NCI-H146 treated with DMSO at 0.1 percent for 48 hours (cell line): ENCODE results near the gene RARA.

Experiments used
- DNase-seq: peaks from one replicate; lab custom pipeline; 2025; ENCODE audit not compliant: unreplicated experiment; lab: John Stamatoyannopoulos, UW

Gene RARA

GRCh38 chr17:40309031-40309948 is at the start of gene RARA:
Gene RARA (plus strand): TSS chr17:40309180. CDS start chr17:40331219, 22,039 bp downstream.
- no peak for DNase-seq

DNA sequence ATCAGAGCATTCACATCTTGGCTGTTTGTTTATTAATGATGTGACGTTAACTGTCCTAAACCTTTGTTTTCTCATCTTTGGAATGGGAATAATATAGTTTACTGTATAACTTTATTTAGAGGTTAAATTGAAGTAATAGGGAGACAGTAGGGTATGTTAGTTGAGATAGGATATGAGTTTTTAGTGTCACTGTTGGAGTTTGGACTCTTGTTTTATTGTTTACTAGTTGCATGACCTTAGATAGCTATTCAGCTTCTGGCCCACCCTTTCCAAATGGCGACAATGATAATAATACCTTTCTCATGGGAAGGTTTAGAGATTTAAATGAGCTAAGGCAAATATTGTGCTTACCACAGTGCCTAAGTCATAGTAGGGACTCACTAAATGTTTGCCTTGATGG is 49.5 kb upstream of the RARA start:
- no peak for DNase-seq

DNA sequence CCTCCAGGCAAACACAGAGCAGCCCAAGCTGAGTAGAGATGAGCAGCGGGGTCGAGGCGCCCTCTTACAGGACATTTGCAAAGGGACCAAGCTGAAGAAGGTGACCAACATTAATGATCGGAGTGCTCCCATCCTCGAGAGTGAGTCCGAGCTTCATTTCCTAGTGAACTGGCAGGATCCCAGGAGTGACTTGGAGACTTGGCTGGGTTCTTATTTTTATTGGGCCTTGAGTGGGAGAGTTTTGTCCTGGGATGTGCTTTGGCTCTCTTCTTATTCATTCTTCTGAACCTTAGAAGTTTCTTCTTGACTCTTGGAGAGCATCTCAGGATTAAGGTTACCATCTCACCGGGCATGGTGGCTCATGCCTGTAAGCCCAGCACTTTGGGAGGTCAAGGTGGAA is 48.5 kb upstream of the RARA start:
- no peak for DNase-seq

DNA sequence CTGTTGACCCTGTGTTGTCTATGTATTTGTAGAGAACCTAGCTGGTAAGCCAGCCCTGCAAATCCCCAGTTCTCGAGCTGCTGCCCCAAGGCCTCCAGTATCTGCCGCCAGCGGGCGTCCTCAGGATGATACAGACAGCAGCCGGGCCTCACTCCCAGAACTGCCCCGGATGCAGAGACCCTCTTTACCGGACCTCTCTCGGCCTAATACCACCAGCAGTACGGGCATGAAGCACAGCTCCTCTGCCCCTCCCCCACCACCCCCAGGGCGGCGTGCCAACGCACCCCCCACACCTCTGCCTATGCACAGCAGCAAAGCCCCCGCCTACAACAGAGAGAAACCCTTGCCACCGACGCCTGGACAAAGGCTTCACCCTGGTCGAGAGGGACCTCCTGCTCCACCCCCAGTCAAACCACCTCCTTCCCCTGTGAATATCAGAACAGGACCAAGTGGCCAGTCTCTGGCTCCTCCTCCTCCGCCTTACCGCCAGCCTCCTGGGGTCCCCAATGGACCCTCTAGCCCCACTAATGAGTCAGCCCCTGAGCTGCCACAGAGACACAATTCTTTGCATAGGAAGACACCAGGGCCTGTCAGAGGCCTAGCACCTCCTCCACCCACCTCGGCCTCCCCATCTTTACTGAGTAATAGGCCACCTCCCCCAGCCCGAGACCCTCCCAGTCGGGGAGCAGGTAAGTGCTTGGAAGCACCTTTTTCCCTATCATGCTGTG is 44.4 kb upstream of the RARA start:
- DNase-seq: no peak

DNA sequence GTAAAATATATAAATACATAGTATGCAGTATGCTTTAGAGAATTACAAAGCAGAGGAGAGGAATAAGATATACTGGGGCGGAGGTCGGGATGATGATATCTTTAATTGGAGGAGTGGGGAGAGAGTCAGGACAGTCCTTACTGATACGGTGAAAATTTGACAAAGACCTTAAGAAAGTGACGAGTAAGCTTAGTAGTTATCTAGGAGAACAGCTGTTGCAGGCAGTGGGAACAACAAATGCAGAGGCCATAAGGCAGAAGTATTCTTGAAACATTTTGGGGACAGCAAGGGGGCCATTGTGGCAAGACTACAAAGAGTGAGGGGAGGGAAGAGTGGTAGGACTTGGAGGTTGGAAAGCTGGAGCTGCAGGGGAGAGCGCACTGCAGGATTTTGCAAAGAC is 43.6 kb upstream of the RARA start:
- no peak for DNase-seq

- DNase-seq: no peak
Observed at GRCh38 chr17:40266882-40267281, 42.1 kb upstream of the RARA start.

DNA sequence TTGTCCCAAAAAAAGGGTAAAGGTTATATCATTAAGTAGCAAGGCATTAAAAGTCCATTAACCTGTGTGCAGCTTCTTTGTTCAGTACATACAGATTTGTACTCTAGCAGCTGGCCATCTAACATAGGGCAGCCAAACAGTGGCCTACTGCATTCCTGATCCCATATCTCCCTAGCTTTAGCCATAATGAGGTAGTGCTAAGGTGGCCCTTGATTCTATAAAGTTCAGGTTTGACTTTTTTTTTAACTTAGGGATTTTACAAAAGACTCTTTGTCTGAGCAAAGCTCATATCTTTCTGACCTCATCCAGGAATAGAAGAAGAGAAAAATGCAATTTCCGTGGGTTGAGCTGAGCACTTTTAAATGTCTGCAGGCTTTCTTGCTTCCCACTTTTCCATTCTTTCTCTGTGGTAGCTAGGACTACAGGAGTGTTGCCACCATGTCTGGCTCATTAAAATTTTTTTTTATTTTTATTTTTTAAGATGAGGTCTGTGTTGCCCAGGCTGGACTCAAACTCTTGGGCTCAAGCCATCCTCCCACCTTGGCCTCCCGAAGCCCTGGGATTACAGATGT is 40.8 kb upstream of the RARA start:
- no peak for DNase-seq

- no peak for DNase-seq
Observed at GRCh38 chr17:40278414-40278813, 30.6 kb upstream of the RARA start.

GRCh38 chr17:40279402-40279801 is 29.6 kb upstream of the RARA start:
- no peak for DNase-seq

GRCh38 chr17:40281663-40282062 is 27.3 kb upstream of the RARA start:
- DNase-seq: no peak

DNA sequence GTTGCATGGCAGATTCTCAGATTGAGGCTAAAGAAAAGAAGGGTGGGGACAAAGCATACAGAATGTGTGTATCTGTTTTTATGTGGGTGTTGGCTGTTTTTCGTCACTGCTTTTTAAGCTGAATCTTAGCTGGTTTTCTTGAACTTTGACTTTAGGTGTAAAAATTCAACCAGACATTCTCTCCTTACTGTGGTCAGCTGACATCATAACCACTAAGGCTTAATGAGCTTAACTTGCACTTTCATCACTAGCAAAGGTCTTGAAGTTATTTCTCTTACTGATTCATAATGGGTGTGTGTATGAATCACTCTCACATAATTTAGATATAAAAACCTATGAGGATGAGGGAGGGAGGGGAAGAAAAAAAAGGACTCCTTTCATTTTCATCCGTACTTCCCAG is 25.3 kb upstream of the RARA start:
- DNase-seq: no peak

- DNase-seq: no peak
Observed at GRCh38 chr17:40284085-40284713, 24.8 kb upstream of the RARA start.

DNA sequence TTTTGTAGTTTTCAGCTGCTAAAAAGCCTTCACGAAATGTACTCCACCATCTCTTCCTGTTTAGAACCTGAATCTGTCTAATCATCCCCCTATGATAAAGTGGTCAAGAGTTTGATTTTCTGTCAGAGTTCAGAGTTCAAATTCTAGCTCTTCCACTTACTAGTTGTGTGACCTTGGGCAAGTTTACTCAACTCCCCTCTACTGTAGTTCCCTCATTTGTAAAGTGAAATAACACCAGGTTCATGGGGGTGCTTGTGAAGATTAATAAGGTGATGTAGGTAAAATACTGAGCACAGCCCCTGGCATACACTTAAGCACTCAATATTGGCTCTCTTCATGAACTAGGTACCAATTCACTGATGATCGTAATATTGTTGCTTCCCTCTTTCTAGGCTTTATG is 22.5 kb upstream of the RARA start:
- no peak for DNase-seq

DNA sequence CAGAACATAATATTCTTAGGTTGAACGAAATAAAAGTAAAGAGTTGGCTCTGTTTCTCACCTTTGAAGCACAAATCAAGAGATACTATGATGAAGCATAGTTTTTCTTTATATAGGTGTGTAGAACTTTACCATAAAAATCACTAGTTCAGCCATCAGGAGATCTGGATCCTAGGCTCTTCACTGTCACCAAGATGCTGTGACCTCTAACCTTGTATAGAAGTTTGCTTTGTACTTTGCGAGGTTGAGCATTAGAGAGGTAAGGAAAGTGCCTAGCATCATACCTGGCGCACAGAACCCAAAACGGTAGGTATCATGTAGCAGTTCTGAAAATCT is 21.9 kb upstream of the RARA start:
- no peak for DNase-seq

DNA sequence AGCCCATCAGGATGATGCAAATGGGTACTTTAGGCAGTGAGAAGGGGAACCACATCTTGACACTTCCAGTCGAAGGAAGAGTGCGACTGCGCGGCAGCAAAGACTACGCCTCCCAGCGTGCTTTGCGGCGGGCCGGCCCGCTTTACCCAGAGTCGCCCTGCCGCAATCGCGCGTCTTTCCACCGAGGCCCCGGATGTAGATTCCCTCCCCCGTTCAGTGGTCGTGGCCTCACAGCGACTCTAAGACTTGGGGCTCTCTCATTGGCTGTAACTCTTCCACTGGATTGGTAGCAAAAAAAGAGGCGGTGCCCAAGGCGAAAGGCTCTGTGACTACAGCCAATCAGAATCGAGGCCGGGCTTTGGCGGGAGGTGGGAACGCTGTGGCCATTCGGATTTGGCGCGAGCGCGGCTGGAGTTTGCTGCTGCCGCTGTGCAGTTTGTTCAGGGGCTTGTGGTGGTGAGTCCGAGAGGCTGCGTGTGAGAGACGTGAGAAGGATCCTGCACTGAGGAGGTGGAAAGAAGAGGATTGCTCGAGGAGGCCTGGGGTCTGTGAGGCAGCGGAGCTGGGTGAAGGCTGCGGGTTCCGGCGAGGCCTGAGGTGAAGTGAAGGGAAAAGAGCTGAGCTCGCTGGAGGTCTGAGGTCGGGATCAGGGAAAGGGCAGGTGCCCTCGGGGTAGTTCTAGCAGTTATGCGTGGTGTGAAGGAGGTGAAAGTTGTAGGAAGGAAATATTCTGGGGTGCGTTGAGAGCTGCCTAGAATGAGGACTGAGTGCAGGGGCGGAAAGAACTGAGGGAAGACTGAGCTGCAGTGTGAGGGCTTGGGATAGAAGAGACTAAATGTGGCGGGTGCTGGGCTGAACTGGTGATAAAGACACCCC is 21.2 kb upstream of the RARA start, which contains the start of gene CDC6:
Gene CDC6, plus strand, starts transcription at position 386 of the 876 bp plus-strand sequence. CDS start 1,542 bp downstream, outside the sequence.
- DNase-seq: peak; percentile 99

GRCh38 chr17:40290629-40291280 is 18.2 kb upstream of the RARA start:
- DNase-seq: no peak

DNA sequence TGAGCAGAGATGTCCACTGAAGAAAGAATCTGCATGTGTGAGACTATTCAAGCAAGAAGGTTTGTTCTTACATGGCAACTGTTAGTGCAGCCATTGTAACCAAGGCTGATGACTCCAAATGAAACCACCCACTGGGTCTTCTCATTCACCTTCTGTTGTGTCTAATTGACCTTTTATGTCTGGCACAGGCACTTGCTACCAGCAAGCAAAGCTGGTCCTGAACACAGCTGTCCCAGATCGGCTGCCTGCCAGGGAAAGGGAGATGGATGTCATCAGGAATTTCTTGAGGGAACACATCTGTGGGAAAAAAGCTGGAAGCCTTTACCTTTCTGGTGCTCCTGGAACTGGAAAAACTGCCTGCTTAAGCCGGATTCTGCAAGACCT is 17.7 kb upstream of the RARA start:
- no peak for DNase-seq

DNA sequence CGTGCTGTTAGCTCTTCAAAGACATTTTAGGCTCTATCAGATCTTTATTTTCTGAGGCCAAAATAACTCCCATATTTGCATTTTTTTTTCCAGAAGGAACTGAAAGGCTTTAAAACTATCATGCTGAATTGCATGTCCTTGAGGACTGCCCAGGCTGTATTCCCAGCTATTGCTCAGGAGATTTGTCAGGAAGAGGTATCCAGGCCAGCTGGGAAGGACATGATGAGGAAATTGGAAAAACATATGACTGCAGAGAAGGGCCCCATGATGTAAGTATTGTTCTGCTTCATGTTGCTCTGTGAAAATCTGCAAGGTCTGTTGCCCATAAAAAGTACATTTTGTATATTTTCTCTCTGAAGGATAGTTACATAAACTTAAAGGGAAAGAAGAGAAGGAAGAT is 15.6 kb upstream of the RARA start:
- no peak for DNase-seq

- peak; percentile 72 for DNase-seq
Observed at GRCh38 chr17:40295488-40296436, 13.2 kb upstream of the RARA start.
